GM18526 (cell line): ENCODE results near the gene TACC3.

ENCODE experiments used
- POLR2A ChIP-seq: IDR thresholded peaks from 3 replicates; pipeline ENCODE4 v1.6.1; 2011; ENCODE audit not compliant: insufficient read length; ENCODE audit errors: extremely low read depth

TACC3 gene

DNA sequence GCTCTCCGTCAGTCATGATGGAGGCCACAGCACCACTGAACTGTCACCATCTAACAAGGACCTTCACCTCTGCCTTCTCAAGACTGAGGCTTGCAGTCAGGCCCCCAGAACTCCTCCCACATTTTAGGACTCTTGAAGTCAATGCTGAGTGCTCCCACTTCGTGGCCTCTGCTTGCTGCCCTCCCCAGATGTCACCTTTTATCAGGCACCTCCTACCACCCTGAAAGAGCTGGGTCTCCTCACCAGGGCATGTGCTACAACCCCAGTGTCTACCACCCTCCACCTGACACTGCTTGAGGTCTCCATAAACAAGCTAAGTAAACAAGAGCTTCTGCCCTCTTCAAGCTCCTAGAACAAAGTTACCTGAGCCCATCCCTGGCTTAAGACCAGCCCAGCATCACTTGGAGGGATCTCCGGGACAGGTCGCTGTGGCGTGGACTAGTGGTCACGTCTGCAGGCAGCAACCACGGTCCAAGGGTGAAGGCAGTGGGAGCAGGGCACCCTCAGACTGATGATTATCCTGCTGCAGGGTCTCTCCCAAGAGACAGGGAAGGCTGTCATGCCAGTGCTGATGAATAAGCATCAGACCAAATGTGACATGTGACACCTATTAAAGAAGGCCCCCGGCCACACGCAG lies 29.5 kb upstream of the TACC3 start:
- no peak for TF ChIP-seq POLR2A

DNA sequence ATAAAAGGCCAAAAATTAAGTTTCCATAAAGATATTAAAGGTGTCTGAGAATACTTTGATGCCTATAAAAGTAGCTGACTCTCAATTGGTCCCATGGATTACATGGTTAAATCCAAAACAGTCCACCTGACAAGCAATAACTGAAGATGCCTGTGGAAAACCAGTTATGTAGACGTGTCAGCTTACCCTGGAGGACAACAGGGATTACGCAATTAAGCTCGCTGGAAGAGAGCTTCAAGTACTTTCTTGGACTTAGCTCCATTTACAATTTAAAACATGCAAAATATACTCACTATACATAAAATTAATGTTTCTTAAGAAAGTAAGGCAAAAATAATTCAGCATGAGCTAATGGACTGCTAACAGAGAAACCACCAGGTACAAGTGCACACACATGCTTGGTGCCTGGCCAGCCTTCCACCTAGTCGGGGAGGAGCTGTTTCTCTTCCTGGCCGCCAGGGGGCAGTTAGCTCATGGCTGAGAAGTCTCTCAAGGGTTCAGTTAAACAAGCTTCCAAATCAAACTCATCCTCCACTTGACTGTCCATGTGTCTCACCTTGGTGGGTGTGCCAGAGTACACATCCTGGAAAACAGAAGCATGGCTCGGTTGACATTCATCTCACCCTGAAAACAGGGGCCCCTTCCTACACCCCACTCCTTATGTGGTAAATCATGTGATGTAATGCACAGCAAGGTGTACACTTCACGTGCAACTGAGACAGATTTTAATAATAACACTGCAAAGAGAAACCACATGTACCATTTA lies 28.0 kb upstream of the TACC3 start:
- no peak for TF ChIP-seq POLR2A

DNA sequence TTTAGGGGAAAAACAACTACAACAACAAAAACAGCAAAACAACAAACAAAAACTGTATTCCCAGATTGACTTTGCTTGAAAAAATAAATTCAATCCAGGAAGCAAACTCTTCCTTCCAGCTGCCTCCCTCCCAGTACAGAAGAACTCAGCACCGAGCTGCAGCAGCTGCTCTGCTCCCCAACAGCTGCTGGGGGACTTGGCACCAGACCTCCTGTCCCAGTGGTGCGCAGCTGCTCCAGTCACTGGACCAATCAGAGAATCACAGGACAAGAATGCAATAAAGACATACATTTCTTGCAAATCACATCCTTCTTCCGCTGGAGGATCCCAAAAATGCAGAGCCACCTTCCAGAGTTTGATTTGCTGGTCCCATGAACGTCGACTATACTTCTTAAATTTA lies 25.4 kb upstream of the TACC3 start:
- TF ChIP-seq POLR2A: no peak

DNA sequence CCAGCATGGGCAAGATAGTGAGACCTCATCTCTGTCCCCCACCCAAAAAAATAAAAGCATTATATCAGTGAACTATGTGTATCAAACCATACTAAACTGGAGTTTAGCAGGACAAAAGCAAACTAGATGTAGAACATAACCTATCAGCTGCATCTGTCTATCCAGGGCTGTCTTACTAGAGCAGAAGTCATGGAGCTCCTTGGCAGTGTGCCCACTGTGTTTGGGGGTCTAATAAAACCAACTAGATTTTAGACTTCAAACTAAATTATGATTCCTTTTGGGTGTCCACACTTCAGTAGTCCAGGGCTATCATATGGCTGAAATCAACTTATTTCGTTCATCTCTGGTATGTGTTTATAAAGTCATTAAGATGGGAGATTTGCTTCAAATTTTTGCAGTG lies 17.5 kb upstream of the TACC3 start:
- TF ChIP-seq POLR2A: no peak

DNA sequence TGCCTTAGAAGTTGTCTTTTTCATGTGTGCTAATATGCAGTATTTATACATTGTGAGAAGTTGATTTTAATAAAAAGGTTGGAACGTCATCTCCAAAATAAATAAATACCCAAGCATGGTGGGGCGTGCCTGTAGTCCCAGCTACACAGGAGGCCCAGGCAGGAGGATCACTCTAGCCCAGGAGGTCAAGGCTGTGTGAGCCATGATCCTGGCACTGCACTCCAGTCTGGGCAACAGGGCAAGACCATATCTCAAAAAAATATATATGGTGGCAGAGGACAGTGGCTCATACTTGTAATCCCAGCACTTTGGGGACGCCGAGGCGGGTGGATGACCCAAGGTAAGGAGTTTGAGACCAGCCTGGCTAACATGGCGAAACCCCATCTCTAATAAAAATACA lies 15.6 kb upstream of the TACC3 start:
- no peak for TF ChIP-seq POLR2A

DNA sequence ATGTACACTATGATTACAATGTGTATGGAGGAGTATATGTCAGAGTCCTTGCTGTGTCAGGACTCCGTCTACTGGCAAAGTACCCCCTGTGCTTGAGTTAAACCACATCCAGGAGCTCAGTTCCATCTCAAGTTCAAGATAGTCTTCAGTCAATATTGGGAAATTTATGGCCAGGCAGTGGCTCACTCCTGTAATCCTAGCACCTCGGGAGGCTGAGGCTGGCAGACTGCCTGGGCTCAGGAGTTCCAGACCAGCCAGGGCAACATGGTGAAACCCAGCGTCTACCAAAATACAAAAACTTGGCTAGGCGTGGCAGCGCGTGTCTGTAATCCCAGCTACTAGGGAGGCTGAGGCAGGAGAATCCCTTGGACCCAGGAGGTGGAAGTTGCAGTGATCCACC lies 15.0 kb upstream of the TACC3 start:
- no peak for TF ChIP-seq POLR2A

DNA sequence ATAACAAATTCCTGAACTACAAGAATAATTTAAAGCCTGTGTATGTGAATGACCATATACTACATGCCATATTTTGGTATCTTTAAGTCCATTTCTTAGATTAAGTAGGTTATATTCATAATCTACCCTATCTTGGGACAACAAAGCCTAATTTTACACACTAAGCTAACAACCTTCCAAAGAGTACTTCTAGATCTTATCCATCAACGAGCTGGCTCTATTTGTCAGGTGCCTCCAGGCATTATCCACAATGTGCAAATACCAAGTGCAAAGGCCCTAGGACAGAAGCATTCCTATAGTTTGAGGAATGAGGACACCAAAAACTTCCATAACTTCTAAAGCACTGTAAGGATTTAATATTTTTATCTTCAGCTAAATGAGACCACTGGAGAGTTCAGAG lies 12.7 kb upstream of the TACC3 start:
- TF ChIP-seq POLR2A: no peak

DNA sequence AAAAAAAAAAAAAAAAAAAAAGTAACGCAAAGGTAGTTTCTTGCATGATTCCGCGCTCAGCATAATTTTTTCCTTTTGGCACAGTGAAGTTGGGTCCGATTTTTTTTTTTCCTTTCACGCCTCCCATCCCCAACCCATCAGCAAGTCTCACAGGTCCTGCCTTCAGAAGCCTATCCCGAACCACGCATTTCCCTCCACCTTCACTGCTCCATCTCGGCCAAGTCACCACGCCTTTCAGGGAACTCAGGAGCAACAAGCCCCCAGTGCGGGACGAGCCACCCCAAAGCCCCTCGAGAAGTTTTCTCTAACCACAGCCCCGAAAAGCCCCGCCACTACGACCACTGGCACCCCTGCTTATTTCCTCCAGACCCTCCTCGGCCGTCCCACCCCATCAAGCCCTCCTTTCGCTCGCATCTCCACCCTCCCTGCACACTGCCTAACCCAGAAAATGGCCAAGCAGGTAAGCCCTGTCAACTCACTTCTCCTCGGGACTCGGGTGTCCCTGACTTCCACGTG lies 10.2 kb upstream of the TACC3 start:
- no peak for TF ChIP-seq POLR2A

DNA sequence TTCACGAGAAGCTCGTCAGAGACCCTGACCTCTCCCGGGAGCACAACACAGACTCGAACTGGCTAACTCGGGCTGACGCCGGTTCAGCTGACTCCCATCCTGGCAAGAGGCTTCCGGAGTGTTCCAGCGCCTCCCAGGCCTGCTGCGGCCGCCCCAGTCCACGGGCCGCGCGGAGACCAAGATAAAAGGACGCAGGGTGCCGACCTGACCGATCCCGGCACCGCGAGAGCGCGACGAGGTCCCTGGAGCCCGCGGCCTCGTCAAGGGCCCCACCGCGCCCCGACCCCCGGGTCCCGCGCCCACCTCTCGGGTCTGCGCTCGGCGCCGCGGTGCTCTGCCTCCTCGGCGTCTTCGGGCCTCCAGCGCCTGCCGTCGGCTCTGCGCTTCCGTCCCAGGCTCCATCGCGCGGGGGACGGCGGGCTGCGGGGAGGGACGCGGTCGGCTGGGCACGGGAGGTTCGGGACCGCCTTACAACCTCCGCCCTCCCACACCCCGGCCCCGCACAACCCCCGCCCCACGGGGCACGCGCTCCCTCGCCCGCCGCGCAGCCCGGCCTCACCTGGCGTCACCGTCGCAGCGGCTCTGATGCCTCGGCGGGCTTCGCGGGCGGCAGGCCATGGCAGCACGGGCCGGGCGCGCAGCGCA lies 9.6 kb upstream of the TACC3 start:
- no peak for TF ChIP-seq POLR2A

DNA sequence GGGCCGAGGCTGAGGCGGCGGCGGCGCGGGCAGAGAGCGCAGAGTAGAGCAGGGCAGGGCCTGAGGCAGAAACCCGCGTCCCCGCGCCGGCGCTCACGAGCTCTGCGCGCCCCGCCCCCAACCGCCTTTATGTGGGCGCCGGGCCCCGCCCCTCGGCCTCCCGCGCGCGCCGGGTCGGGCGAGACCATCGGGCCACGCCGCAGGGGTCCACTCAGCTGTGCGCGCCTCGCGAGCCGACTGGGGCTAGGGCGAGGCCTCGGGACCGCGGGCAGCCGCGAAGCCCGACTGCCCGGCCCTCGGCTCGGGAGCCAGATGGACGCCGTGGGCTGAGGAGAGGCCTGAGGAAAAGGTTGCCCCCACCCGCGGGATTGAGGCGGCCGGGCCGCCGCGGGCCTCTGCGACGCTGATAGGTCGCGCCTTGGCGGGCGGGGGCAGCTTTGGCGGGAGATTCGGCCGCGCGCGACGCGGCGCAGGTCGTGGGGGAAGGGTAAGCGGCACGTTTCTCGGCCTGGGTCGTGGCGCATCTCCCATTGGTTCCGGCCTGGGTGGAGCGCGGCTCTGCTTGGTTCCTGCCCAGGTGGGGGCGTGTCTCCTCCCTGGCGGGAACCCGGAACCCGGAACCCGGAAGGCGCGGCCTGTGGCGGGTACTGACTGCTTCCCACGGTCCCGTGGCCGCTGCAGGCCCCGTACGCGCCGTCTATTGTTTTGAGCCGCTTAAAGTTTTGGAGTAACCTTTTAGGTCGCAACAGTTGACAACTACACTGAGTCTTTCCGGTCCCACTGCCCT lies 8.9 kb upstream of the TACC3 start, which contains the start of gene SLBP:
Gene SLBP (minus strand): TSS at position 104 of the 787 bp plus-strand sequence. CDS start 131 bp downstream, outside the sequence.
- peak; percentile 97 for TF ChIP-seq POLR2A

DNA sequence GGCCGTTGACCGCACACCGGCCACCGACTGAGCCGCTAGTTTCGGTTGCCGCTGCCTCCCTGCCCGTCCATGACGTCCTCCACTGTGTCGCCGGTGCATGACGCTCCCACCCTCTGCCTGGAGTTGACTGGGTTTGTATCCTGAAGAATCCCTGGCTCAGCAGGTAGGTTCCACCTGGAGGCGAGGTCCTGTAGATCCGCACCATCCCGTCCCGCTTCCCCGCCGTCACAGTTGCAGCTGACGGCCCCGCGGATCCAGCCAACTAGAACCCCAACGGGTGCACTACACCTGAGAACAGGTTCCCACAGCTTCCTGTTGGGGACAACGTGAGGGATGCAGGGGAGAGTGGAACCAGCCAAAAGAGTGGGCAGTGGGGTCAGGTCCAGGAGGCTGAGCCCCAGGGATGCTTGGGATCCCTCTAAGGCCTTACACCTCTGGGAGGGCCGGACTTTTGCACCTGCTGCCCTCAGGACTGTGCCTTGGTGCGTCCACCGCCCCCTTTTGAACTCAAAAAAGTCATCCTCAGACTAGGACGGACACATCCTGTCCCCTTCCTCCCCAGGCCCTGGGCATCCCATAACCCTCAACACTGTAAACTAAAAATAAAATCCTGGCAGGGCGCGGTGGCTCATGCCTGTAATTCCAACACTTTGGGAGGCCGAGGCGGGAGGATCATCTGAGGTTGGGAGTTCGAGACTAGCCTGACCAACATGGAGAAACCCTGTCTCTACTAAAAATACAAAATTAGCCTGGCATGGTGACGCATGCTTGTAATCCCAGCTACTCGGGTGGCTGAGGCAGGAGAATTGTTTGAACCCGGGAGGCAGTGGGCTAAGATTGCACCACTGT lies 8.1 kb upstream of the TACC3 start:
- TF ChIP-seq POLR2A: no peak

DNA sequence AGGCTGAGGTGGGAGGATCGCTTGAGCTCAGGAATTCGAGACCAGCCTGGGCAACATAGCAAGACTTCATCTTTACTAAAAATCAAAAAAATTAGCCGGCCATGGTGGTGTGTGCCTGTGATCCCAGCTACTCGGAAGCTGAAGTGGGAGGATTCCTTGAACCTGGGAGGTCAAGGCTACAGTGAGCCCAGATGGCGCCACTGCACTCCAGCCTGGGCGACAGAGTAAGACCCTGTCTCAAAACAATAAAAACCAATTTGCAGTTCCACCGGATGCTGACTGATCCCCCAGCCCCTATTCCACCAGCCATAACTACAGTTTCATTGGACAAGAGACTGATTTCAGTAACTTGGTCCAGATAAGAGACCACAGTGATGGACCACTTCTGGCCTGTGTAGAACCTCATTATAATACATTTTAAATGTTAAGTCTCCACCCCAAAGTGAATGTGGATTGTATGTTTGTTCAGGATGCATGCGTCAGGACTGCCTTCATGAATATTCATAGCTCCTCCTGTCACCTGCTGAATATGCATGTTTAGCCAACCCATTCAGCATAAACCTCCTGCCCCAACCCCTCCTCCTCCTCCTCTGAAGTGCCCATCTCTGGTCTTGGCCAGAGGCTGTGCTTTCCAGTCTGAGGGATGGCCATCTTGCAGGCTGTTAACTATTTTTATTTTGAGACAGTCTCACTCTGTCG lies 6.9 kb upstream of the TACC3 start:
- no peak for TF ChIP-seq POLR2A

DNA sequence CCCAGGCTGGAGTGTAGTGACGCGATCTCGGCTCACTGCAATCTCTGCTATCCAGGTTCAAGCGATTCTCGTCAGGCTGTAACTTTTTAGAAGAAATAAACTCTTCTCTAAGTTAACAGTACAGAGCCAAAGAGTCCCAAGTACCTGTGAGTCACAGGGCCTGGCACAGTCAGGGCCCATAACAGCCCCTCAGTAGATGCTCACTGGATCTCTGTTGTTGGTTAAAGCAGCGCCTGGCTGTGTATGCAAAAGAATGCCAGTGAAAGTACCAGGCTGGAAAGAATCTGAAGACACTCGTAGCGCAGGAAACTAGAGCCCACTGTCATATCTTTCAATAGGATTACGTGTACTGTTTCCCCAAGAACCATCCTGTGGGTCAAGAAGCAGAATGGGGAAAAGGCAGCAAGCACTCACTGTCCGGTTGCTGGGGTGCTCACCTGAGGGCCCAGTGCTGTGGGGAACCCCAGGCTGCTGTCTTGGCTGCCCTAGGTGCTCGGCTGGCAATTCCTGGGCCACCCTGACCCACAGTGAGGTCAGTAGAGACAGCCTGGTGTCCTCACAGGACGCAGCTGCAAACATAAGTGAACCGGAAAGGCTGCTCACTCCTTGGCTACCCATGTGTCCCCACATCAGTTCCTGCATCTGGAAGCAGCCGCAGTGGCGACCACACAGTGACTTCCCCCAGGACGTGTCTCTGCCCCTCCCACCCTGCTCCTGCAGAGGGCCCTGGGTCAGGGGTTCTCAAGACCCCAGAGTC lies 6.1 kb upstream of the TACC3 start:
- no peak for TF ChIP-seq POLR2A
